Mononuclear cell (primary cell): ENCODE measurements around the gene SERPINB10. TPM values are rescaled to one million over a fixed set of nuclear protein-coding genes. Genes with fewer than 3 reads are reported as not detected.

ENCODE experiments used
- H3K27me3 ChIP-seq: 2 replicates; pipeline ENCODE4 v1.6.0; 2011; ENCODE audit warnings: low read length, control low read depth; ENCODE audit not compliant: insufficient read depth
- H3K4me1 ChIP-seq: 2 replicates; pipeline ENCODE4 v1.5.1; 2011; ENCODE audit warnings: mild to moderate bottlenecking, low read length, control low read depth; ENCODE audit not compliant: insufficient read depth
- H3K4me3 ChIP-seq: 2 replicates; pipeline ENCODE4 v1.5.1; 2011; ENCODE audit warnings: mild to moderate bottlenecking, low read length, moderate library complexity
- H3K9me3 ChIP-seq: 2 replicates; pipeline ENCODE4 v1.5.1; 2011; ENCODE audit warnings: low read depth, mild to moderate bottlenecking, control low read depth, low read length
- total RNA-seq: library from RNA; depleted of rRNA; stranded (reverse); fragments of >200 nt; gene quantifications from one replicate; pipeline ENCODE4 v1.2.3, GENCODE V29; 2012

The SERPINB10 gene
- total RNA-seq, 1 donor: 5.7 TPM

- Histone ChIP-seq H3K9me3 (no peaks in the 10 kb centered on the region), H3K4me1 (peaks cover 21% of the 10 kb centered on the region), H3K27me3 (no peaks in the 10 kb centered on the region), H3K4me3 (no peak overlapping the region)
Observed at GRCh38 chr18:63882333-63883141, 25.2 kb upstream of the SERPINB10 start.

- Histone ChIP-seq H3K9me3 (no peaks in the 10 kb centered on the region), H3K4me1 (peaks cover 22% of the 10 kb centered on the region), H3K4me3 (no peak overlapping the region), H3K27me3 (no peaks in the 10 kb centered on the region)
Observed at GRCh38 chr18:63883617-63884016, 24.1 kb upstream of the SERPINB10 start.

GRCh38 chr18:63887424-63887823, 20.3 kb upstream of the SERPINB10 start, which contains the start of gene SERPINB2:
SERPINB2 (plus strand) TSS chr18:63887705; CDS start chr18:63891445, 3,740 bp downstream.
- H3K4me1 ChIP-seq: peaks cover 45% of the 10 kb centered on the region
- H3K4me3 ChIP-seq: no peak within 1 kb of the TSS
- no peaks in the 10 kb centered on the region for H3K27me3 ChIP-seq
- no peaks in the 10 kb centered on the region for H3K9me3 ChIP-seq

- peaks cover 57% of the 10 kb centered on the region for H3K4me1 ChIP-seq
- no peaks in the 10 kb centered on the region for H3K9me3 ChIP-seq
- H3K27me3 ChIP-seq: no peaks in the 10 kb centered on the region
- H3K4me3 ChIP-seq: no peak overlapping the region
Observed at GRCh38 chr18:63888470-63889190, 19.1 kb upstream of the SERPINB10 start.

- no peaks in the 10 kb centered on the region for H3K9me3 ChIP-seq
- H3K4me3 ChIP-seq: no peak overlapping the region
- no peaks in the 10 kb centered on the region for H3K27me3 ChIP-seq
- peaks cover 67% of the 10 kb centered on the region for H3K4me1 ChIP-seq
Observed at GRCh38 chr18:63889626-63890025, 18.1 kb upstream of the SERPINB10 start.

- Histone ChIP-seq H3K4me3 (no peak overlapping the region), H3K27me3 (no peaks in the 10 kb centered on the region), H3K4me1 (peaks cover 75% of the 10 kb centered on the region), H3K9me3 (no peaks in the 10 kb centered on the region)
Observed at GRCh38 chr18:63890237-63890949, 17.4 kb upstream of the SERPINB10 start.

GRCh38 chr18:63890950-63891304, 16.8 kb upstream of the SERPINB10 start:
- H3K27me3 ChIP-seq: no peaks in the 10 kb centered on the region
- H3K9me3 ChIP-seq: no peaks in the 10 kb centered on the region
- H3K4me1 ChIP-seq: peaks cover 80% of the 10 kb centered on the region
- H3K4me3 ChIP-seq: no peak overlapping the region

GRCh38 chr18:63892566-63892965, 15.2 kb upstream of the SERPINB10 start:
- H3K4me1 ChIP-seq: peaks cover 83% of the 10 kb centered on the region
- no peak overlapping the region for H3K4me3 ChIP-seq
- no peaks in the 10 kb centered on the region for H3K27me3 ChIP-seq
- no peaks in the 10 kb centered on the region for H3K9me3 ChIP-seq

- peaks cover 72% of the 10 kb centered on the region for H3K4me1 ChIP-seq
- H3K27me3 ChIP-seq: no peaks in the 10 kb centered on the region
- no peaks in the 10 kb centered on the region for H3K9me3 ChIP-seq
- no peak overlapping the region for H3K4me3 ChIP-seq
Observed at GRCh38 chr18:63894106-63894772, 13.5 kb upstream of the SERPINB10 start.

GRCh38 chr18:63895190-63895589, 12.6 kb upstream of the SERPINB10 start:
- H3K4me1 ChIP-seq: peaks cover 66% of the 10 kb centered on the region
- H3K4me3 ChIP-seq: no peak overlapping the region
- H3K9me3 ChIP-seq: no peaks in the 10 kb centered on the region
- no peaks in the 10 kb centered on the region for H3K27me3 ChIP-seq

GRCh38 chr18:63897072-63897471, 10.7 kb upstream of the SERPINB10 start:
- Histone ChIP-seq H3K27me3 (no peaks in the 10 kb centered on the region), H3K9me3 (no peaks in the 10 kb centered on the region), H3K4me3 (no peak overlapping the region), H3K4me1 (peaks cover 48% of the 10 kb centered on the region)

- H3K4me1 ChIP-seq: peaks cover 26% of the 10 kb centered on the region
- H3K27me3 ChIP-seq: no peaks in the 10 kb centered on the region
- H3K9me3 ChIP-seq: no peaks in the 10 kb centered on the region
- no peak overlapping the region for H3K4me3 ChIP-seq
Observed at GRCh38 chr18:63899206-63899605, 8.6 kb upstream of the SERPINB10 start.

- peaks cover 24% of the 10 kb centered on the region for H3K4me1 ChIP-seq
- H3K27me3 ChIP-seq: no peaks in the 10 kb centered on the region
- no peak overlapping the region for H3K4me3 ChIP-seq
- H3K9me3 ChIP-seq: no peaks in the 10 kb centered on the region
Observed at GRCh38 chr18:63903851-63904570, 3.7 kb upstream of the SERPINB10 start.

- no peak overlapping the region for H3K4me3 ChIP-seq
- H3K9me3 ChIP-seq: no peaks in the 10 kb centered on the region
- H3K27me3 ChIP-seq: no peaks in the 10 kb centered on the region
- peaks cover 25% of the 10 kb centered on the region for H3K4me1 ChIP-seq
Observed at GRCh38 chr18:63904694-63905093, 3.1 kb upstream of the SERPINB10 start.
